HepG2 (cell line): ENCODE measurements around the gene MACROD2. TPM values are rescaled to one million over a fixed set of nuclear protein-coding genes. Genes with fewer than 3 reads are reported as not detected.

Experiments used
- ATAC-seq: fragments of 200-7000 bp; cut with Tn5 transposase; 3 replicates; pipeline ENCODE4 v1.9.1; 2020; ENCODE audit warnings: mild to moderate bottlenecking, moderate library complexity
- BruUV-seq: library from RNA; stranded (reverse); fragments of 400-500 nt; replicated peaks from 2 replicates; lab custom pipeline; 2021; lab: Mats Ljungman, UMichigan
- CTCF ChIA-PET: fragments of 300-600 bp; formaldehyde crosslinking; extraction: SDS; loops from one replicate; lab custom pipeline; 2021; ENCODE audit warnings: low total read pairs, inconsistent platforms, low intra/inter-chr PET ratio; lab: Yijun Ruan, JAX
- POLR2A ChIA-PET: fragments of 350-600 bp; sonication (Branson Sonifier 250); formaldehyde crosslinking; loops from one replicate; lab custom pipeline; 2020; ENCODE audit warnings: antibody characterized with exemption, inconsistent platforms; lab: Yijun Ruan, JAX
- DNase-seq: peaks from one replicate; pipeline ENCODE4 v3.0.0-alpha.2; 2015; ENCODE audit warnings: low spot score
- FAIRE-seq: peaks from 3 replicates; lab custom pipeline; 2011; peaks lifted over from hg19 to GRCh38; lab: Jason Lieb, UNC
- H2AFZ ChIP-seq: one replicate; pipeline ENCODE4 v1.6.1; 2011; ENCODE audit warnings: low read length, inconsistent platforms
- H3K27ac ChIP-seq: fragments of 300-600 bp; 3 replicates; pipeline ENCODE4 v1.8.0; 2011; ENCODE audit warnings: mixed run types, mild to moderate bottlenecking, mixed read lengths, low read length, inconsistent platforms; ENCODE audit not compliant: insufficient read depth; ENCODE audit errors: extremely low read length
- H3K27me3 ChIP-seq, 2 experiments: fragments of 200-600 bp in 1 of 2; 2 replicates in 1 of 2; 3 replicates in 1 of 2; pipeline versions ENCODE4 v1.6.0 to v1.8.0; 2011; ENCODE audit warnings: low read length in 2 of 2, mild to moderate bottlenecking in 2 of 2, moderate library complexity in 2 of 2, inconsistent platforms in 1 of 2; ENCODE audit not compliant: insufficient read depth in 2 of 2, control insufficient read depth in 1 of 2
- H3K36me3 ChIP-seq, 2 experiments: fragments of 200-600 bp in 1 of 2; replicated peaks in 1 of 2; 2 replicates in 1 of 2; 3 replicates in 1 of 2; pipeline versions ENCODE4 v1.5.1 to v1.8.0; 2011; ENCODE audit warnings: low read length in 2 of 2, inconsistent platforms in 1 of 2; ENCODE audit not compliant: insufficient read depth in 2 of 2, control insufficient read depth in 1 of 2
- H3K4me1 ChIP-seq: 2 replicates; pipeline ENCODE4 v1.5.1; 2012; ENCODE audit warnings: low read length, inconsistent platforms; ENCODE audit not compliant: insufficient read depth
- H3K4me2 ChIP-seq: 2 replicates; pipeline ENCODE4 v1.6.0; 2011; ENCODE audit warnings: low read depth, low read length, inconsistent platforms
- H3K4me3 ChIP-seq, 3 experiments: fragments of 200-600 bp in 1 of 3; sonication (generic), shearing (Covaris generic) in 1 of 3; replicated peaks in 1 of 3; 2 replicates each; pipeline ENCODE4 v1.5.1; 2011 to 2016; ENCODE audit warnings: low read length in 3 of 3, inconsistent platforms in 2 of 3, low read depth in 2 of 3, mild to moderate bottlenecking in 2 of 3, control low read depth in 1 of 3, mixed read lengths in 1 of 3; ENCODE audit not compliant: insufficient read depth in 1 of 3
- H3K79me2 ChIP-seq: one replicate; pipeline ENCODE4 v1.6.1; 2011; ENCODE audit warnings: low read length, inconsistent platforms; ENCODE audit not compliant: insufficient read depth
- H3K9ac ChIP-seq: 2 replicates; pipeline ENCODE4 v1.6.0; 2011; ENCODE audit warnings: mild to moderate bottlenecking, low read depth, low read length, inconsistent platforms; ENCODE audit not compliant: insufficient read depth
- H3K9me3 ChIP-seq: 2 replicates; pipeline ENCODE4 v1.5.1; 2012; ENCODE audit warnings: mild to moderate bottlenecking, low read length
- H4K20me1 ChIP-seq: 2 replicates; pipeline ENCODE4 v1.6.0; 2011; ENCODE audit warnings: inconsistent platforms, mild to moderate bottlenecking, low read length, moderate library complexity; ENCODE audit not compliant: insufficient read depth
- EED ChIP-seq: sonication (generic); formaldehyde crosslinking; IDR thresholded peaks from 2 replicates; pipeline ENCODE4 v1.5.0; 2020; ENCODE audit warnings: mild to moderate bottlenecking, missing genetic modification reagents
- RAD21 ChIP-seq: fragments of 450-650 bp; formaldehyde crosslinking; IDR thresholded peaks from 2 replicates; pipeline ENCODE4 v1.5.0; 2020; ENCODE audit warnings: mild to moderate bottlenecking
- TBX3 ChIP-seq: fragments of 450-650 bp; IDR thresholded peaks from 2 replicates; pipeline ENCODE4 v1.6.1; 2017; ENCODE audit warnings: antibody characterized with exemption, mild to moderate bottlenecking, inconsistent platforms, borderline replicate concordance
- ZNF136 ChIP-seq: sonication (generic); formaldehyde crosslinking; IDR thresholded peaks from 2 replicates; pipeline ENCODE4 v1.8.1; 2022; ENCODE audit warnings: low read depth, mild to moderate bottlenecking, moderate library complexity, missing genetic modification reagents
- ZNF687 ChIP-seq: sonication (generic); formaldehyde crosslinking; IDR thresholded peaks from 2 replicates; pipeline ENCODE4 v1.5.1; 2020; ENCODE audit warnings: mild to moderate bottlenecking, missing genetic modification reagents, moderate library complexity
- WGBS: methylation state at CpG from one replicate; pipeline ENCODE4 v1.1.6; 2017; ENCODE audit warnings: low lambda C conversion rate; 5-methylcytosine and 5-hydroxymethylcytosine counted together
- in situ Hi-C: cut with HindIII; loops from 2 replicates; pipeline ENCODE4 v1.10.0; 2017; ENCODE audit warnings: low pct_unique_long_range_greater_than_20kb; ENCODE audit not compliant: extremely low pct_ligation_motif_present
- intact Hi-C: fragments of 100-400 bp; cut with micrococcal nuclease; formaldehyde crosslinking; loops from one replicate; pipeline ENCODE4 v1.10.0; 2022; ENCODE audit not compliant: unreplicated experiment
- polyA plus RNA-seq, 8 experiments: library from polyadenylated mRNA; depleted of rRNA in 3 of 8; stranded (reverse) in 7 of 8; unstranded in 1 of 8; fragments of >200 nt; fragmentation: Illumina TruSeq in 4 of 8; extraction: Trizol in 4 of 8; gene quantifications; 2 replicates each; pipeline versions ENCODE4 v1.2.1 to v1.2.3, GENCODE V29; 2011 to 2016; ENCODE audit warnings: low read depth in 4 of 8, missing spikeins in 1 of 8, mixed read lengths in 1 of 8; ENCODE audit not compliant: insufficient read depth in 1 of 8
- total RNA-seq, 5 experiments: library from RNA; depleted of rRNA; stranded (reverse); fragments of >200 nt; fragmentation: Illumina TruSeq; extraction: Trizol; gene quantifications; 2 replicates each; pipeline ENCODE4 v1.2.3, GENCODE V29; 2016; ENCODE audit warnings: low read depth in 1 of 5

Gene MACROD2
- total and polyA plus RNA-seq, 2 of the 13 experiments (the other 11 are each of a cell fraction or from before 2014, with no cell fraction given), result 0.13 to 0.51 TPM

DNA sequence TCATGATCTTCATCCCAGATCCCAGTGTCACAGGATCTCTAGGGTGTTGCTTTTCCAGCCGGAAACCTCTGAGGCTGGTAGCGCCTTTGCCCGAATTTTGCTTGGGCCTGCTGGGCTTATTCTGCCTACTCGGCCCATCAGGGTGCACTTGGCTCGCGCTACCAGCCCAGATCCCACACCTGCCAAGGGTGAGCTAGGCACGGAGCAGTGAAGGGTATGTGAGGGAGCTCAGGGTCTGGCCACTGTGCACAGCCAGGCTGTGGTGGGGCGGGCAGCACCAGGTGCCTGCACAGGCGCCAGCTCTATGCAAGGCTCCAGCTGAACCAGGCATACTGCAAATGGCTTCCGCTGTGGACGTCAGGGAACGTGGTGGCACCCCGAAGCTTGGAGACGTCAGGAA, 1035.5 kb downstream of the MACROD2 start:
- 81% methylated on average over 13 of the region's 14 CpGs for WGBS
- Histone ChIP-seq H3K4me2 (no peak overlapping the region), H3K27me3 (peaks cover 0 to 2% of the 10 kb centered on the region in 2 experiments; a peak in 1 of 5 replicates), H2AFZ (no peak overlapping the region), H3K9ac (no peak overlapping the region), H3K9me3 (no peaks in the 10 kb centered on the region), H4K20me1 (no peaks in the 10 kb centered on the region), H3K4me3 (no peak overlapping the region), H3K36me3 (no peaks in the 10 kb centered on the region), H3K4me1 (no peaks in the 10 kb centered on the region), H3K79me2 (no peaks in the 10 kb centered on the region), H3K27ac (no peak overlapping the region)
- ChIA-PET CTCF (no interaction called here), POLR2A (no interaction called here)
- intact Hi-C loops, result no loop called here
- in situ Hi-C loops, result no loop called here
- DNase-seq, result no peak
- TF ChIP-seq RAD21 (CRISPR knock-in tag) (no peak), ZNF136 (CRISPR knock-in tag) (no peak), EED (0 out of 2 replicates have a peak, but pooled peaks have one; percentile 44), ZNF687 (CRISPR knock-in tag) (peak; percentile 17; the same call in 1 of the 2 replicates), TBX3 (no peak)
- peak; percentile 41; the same call in 2 of the 3 replicates for ATAC-seq
- no peak for FAIRE-seq
- no TSS peak for BruUV-seq
